Measurements from ENCODE around the gene GFY. TPM values are rescaled to one million over a fixed set of nuclear protein-coding genes. Genes with fewer than 3 reads are reported as not detected.

The GFY gene
- polyA plus RNA-seq, 1 donor from 2014 or later: not detected

- TF ChIP-seq EZH2 (IDR thresholded peaks at IDR 0.05; ENCODE audit: borderline replicate concordance, insufficient read depth, low read length, poor library complexity, severe bottlenecking): no peak
- TF ChIP-seq POLR2AphosphoS5 (IDR thresholded peaks at IDR 0.05): no peak
- no peak for TF ChIP-seq MXI1 (conservative IDR thresholded peaks at IDR 0.05; ENCODE audit: poor library complexity, severe bottlenecking)
- no peak for TF ChIP-seq SMC3 (conservative IDR thresholded peaks at IDR 0.05; ENCODE audit: poor library complexity)
- TF ChIP-seq EP300 (conservative IDR thresholded peaks at IDR 0.05; ENCODE audit: poor library complexity, severe bottlenecking): no peak
- no peak for TF ChIP-seq REST (IDR thresholded peaks at IDR 0.05; ENCODE audit: borderline replicate concordance)
- TF ChIP-seq TAF1 (IDR thresholded peaks at IDR 0.05; ENCODE audit: low read depth): no peak
- no peak for TF ChIP-seq CTCF (IDR thresholded peaks at IDR 0.05; ENCODE audit: poor library complexity, severe bottlenecking)
- no peak for TF ChIP-seq RAD21 (conservative IDR thresholded peaks at IDR 0.05)
Observed at GRCh38 chr19:49398931-49399330, 26.3 kb upstream of the GFY start.

DNA sequence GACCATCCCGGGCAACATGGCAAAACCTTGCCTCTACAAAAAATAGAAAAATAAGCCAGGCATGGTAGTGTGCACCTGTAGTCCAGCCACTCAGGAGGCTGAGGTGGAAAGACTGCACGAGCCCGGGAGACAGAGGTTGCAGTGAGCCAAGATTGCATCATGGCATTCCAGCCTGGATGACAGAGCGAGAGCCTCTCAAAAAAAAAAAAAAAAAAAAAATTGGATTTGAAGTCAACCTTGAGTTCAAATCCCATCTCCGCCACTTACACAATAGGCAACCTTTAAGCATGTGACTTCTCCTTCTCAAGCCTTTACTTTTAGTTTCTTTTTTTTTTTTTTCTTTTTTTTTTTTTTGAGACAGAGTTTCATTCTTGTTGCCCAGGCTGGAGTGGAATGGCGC, 25.2 kb upstream of the GFY start:
- H2AFZ ChIP-seq (ENCODE audit: low read depth, low read length): no peak overlapping the region
- TF ChIP-seq RAD21 (conservative IDR thresholded peaks at IDR 0.05): no peak
- no peak for TF ChIP-seq SMC3 (conservative IDR thresholded peaks at IDR 0.05; ENCODE audit: poor library complexity)
- no peak for TF ChIP-seq TAF1 (IDR thresholded peaks at IDR 0.05; ENCODE audit: low read depth)
- TF ChIP-seq POLR2AphosphoS5 (IDR thresholded peaks at IDR 0.05): no peak
- TF ChIP-seq MXI1 (conservative IDR thresholded peaks at IDR 0.05; ENCODE audit: poor library complexity, severe bottlenecking): no peak
- no peak for TF ChIP-seq EP300 (conservative IDR thresholded peaks at IDR 0.05; ENCODE audit: poor library complexity, severe bottlenecking)
- no peak for TF ChIP-seq CTCF (IDR thresholded peaks at IDR 0.05; ENCODE audit: poor library complexity, severe bottlenecking)
- TF ChIP-seq EZH2 (IDR thresholded peaks at IDR 0.05; ENCODE audit: borderline replicate concordance, insufficient read depth, low read length, poor library complexity, severe bottlenecking): no peak
- no peak for TF ChIP-seq REST (IDR thresholded peaks at IDR 0.05; ENCODE audit: borderline replicate concordance)
- H3K4me3 ChIP-seq (ENCODE audit: low read length): no peak overlapping the region
- no peak overlapping the region for H3K4me2 ChIP-seq (ENCODE audit: low read length)
- H3K9ac ChIP-seq (ENCODE audit: low read length): no peak overlapping the region
- no peaks in the 10 kb centered on the region for H3K36me3 ChIP-seq (ENCODE audit: insufficient read depth, low read length)
- no peak overlapping the region for H3K27ac ChIP-seq (ENCODE audit: low read length)
- H3K9me2 ChIP-seq (ENCODE audit: insufficient read depth, low read length): no peaks in the 10 kb centered on the region
- no peaks in the 10 kb centered on the region for H3K27me3 ChIP-seq (ENCODE audit: insufficient read depth, low read depth, low read length)
- H3K9me3 ChIP-seq (ENCODE audit: low read length): no peaks in the 10 kb centered on the region
- H3K79me2 ChIP-seq (replicated peaks; ENCODE audit: insufficient read depth, low read length): no peaks in the 10 kb centered on the region
- no peaks in the 10 kb centered on the region for H3F3A ChIP-seq (ENCODE audit: insufficient read depth, low read length, poor library complexity, severe bottlenecking)
- H4K20me1 ChIP-seq (ENCODE audit: insufficient read depth): no peaks in the 10 kb centered on the region

More at GRCh38 chr19:49398931-49399330, 26.3 kb upstream of the GFY start:
- Histone ChIP-seq H3K4me3 (ENCODE audit: low read length) (no peak overlapping the region), H3F3A (ENCODE audit: insufficient read depth, low read length, poor library complexity, severe bottlenecking) (no peaks in the 10 kb centered on the region), H3K9me2 (ENCODE audit: insufficient read depth, low read length) (no peaks in the 10 kb centered on the region), H3K79me2 (replicated peaks; ENCODE audit: insufficient read depth, low read length) (no peaks in the 10 kb centered on the region), H3K27ac (ENCODE audit: low read length) (no peak overlapping the region), H3K9me3 (ENCODE audit: low read length) (no peaks in the 10 kb centered on the region), H2AFZ (ENCODE audit: low read depth, low read length) (no peak overlapping the region), H3K4me2 (ENCODE audit: low read length) (no peak overlapping the region), H4K20me1 (ENCODE audit: insufficient read depth) (no peaks in the 10 kb centered on the region), H3K36me3 (ENCODE audit: insufficient read depth, low read length) (no peaks in the 10 kb centered on the region), H3K9ac (ENCODE audit: low read length) (no peak overlapping the region), H3K27me3 (ENCODE audit: insufficient read depth, low read depth, low read length) (no peaks in the 10 kb centered on the region)
